NAMALWA (cell line): ENCODE data around the gene SH2D1B.

Experiments
- DNase-seq: peaks from one replicate; pipeline ENCODE4 v3.0.0-alpha.2; 2015; ENCODE audit warnings: low spot score

Gene SH2D1B

GRCh38 chr1:162381941-162382750 is 29.8 kb downstream of the SH2D1B start:
- no peak for DNase-seq

- no peak for DNase-seq
These were observed 30.6 kb downstream of the SH2D1B start, which contains the start of gene C1orf226 for GRCh38 chr1:162381383-162381782. Gene C1orf226 (plus strand): TSS chr1:162381728. CDS start chr1:162381902, 174 bp downstream.

- no peak for DNase-seq
These were observed 31.7 kb downstream of the SH2D1B start for GRCh38 chr1:162380061-162380846.

- no peak for DNase-seq
These were observed 35.2 kb downstream of the SH2D1B start, which contains the start of gene SPATA46 for GRCh38 chr1:162376691-162377090. Gene SPATA46 (minus strand): TSS chr1:162376854. CDS start chr1:162376790, 64 bp downstream.

GRCh38 chr1:162375463-162375862 is 36.5 kb downstream of the SH2D1B start:
- no peak for DNase-seq

- DNase-seq: no peak
These were observed 37.5 kb downstream of the SH2D1B start for GRCh38 chr1:162374406-162374805.

GRCh38 chr1:162373541-162374260 is 38.2 kb downstream of the SH2D1B start:
- DNase-seq: no peak

GRCh38 chr1:162373072-162373427 is 38.9 kb downstream of the SH2D1B start:
- DNase-seq: no peak

GRCh38 chr1:162372159-162373071 is 39.5 kb downstream of the SH2D1B start:
- DNase-seq: no peak

GRCh38 chr1:162371611-162372010 is 40.3 kb downstream of the SH2D1B start:
- DNase-seq: no peak

- no peak for DNase-seq
These were observed 41.2 kb downstream of the SH2D1B start for GRCh38 chr1:162370721-162371120.

GRCh38 chr1:162370161-162370560 is 41.8 kb downstream of the SH2D1B start:
- DNase-seq: no peak

GRCh38 chr1:162369571-162369970 is 42.4 kb downstream of the SH2D1B start:
- no peak for DNase-seq

- no peak for DNase-seq
These were observed 43.5 kb downstream of the SH2D1B start for GRCh38 chr1:162368451-162368850.

GRCh38 chr1:162367772-162368171 is 44.2 kb downstream of the SH2D1B start:
- DNase-seq: no peak

- DNase-seq: no peak
These were observed 44.9 kb downstream of the SH2D1B start for GRCh38 chr1:162367073-162367472.

GRCh38 chr1:162366671-162367070 is 45.3 kb downstream of the SH2D1B start:
- DNase-seq: no peak

GRCh38 chr1:162366149-162366548 is 45.8 kb downstream of the SH2D1B start:
- DNase-seq: no peak

GRCh38 chr1:162365284-162366020 is 46.5 kb downstream of the SH2D1B start:
- DNase-seq: no peak

- DNase-seq: no peak
These were observed 47.4 kb downstream of the SH2D1B start for GRCh38 chr1:162364498-162364897.

GRCh38 chr1:162363823-162364222 is 48.1 kb downstream of the SH2D1B start:
- no peak for DNase-seq
